ENCODE data around the gene RGMA. TPM values are rescaled to one million over a fixed set of nuclear protein-coding genes. Genes with fewer than 3 reads are reported as not detected.

RGMA gene
- polyA plus RNA-seq, 6 donors from 2014 or later: not detected

DNA sequence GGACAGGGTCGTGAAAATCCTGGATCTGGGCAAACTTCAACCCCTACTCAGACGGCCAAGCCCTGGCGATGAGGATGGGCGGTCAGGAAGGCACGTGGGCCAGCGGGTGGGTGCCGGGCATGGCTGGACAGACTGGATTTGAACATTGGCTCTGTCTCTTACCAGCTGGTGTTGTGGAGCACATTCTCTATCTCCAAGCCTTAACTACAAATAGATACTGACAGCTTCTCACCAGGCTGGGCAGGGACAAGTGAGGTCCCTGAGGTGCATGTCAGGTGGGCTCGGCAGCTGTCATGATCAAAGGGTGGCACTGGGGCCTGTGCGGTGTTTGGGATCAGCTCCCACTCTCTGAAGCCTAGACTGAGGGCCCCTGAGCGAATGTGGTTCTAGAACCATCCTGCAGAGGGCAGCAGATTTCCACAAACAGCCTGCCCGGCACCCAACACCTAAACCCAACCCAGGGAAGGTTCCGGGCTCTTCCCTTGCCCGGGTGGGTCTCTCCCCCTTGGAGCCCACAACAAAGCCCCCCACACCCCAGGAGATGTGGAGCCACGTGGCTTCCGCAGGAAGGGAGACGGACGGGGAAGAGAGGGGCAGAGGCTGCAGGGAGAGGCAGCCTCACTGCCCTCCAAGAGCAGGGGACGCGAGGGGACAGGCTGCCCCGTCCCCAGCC is 58.4 kb downstream of the RGMA start:
- peak; percentile 44 for DNase-seq
- Mint-ChIP-seq H3K27me3 (peaks cover 0 to 8% (median 5%) of the 10 kb centered on the region in 3 donors), H3K36me3 (peaks cover 0 to 1% of the 10 kb centered on the region in 2 donors), H3K9me3 (no peaks in the 10 kb centered on the region), H3K4me3 (no peak overlapping the region), H3K27ac (peak overlapping the region; percentile 43 to 91 (median 68)), H3K4me1 (peaks cover 22 to 27% (median 27%) of the 10 kb centered on the region in 3 donors)
- ATAC-seq (ENCODE audit: low read depth in 2 of 2): peak; percentile 79 to 86

DNA sequence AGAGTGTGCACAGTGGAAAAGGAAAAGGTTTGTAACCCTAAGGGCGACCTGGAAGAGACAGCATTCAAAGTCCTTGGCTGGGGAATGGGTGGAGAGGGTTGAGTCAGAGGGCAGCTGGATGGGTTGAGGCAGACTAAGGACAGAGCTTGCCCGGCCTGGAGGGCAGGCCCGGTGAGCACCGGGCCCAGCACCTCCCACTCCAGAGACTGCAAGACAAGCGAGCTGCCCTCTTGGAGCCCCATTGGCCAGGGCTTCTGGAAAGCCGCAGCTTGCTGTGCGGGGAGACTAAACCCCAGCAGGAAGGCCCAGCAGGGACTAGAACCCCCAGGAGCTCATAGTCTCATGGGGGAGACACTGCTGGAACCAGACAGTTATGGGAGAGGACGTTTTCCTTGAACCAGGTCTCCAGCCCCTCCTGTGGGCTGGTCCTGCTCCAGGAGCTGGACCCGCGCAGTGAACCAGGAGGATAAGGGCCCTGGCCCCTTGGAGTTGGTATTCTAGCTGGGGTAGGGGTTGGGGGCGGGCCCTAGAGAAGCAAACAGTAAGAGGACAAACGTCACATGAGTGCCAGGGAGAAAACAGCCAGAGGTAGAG is 59.1 kb downstream of the RGMA start:
- DNase-seq: no peak
- Mint-ChIP-seq H3K27me3 (peaks cover 0 to 2% (median 0%) of the 10 kb centered on the region in 3 donors), H3K4me3 (peak overlapping the region in 1 of 8 donors; percentile 41), H3K9me3 (no peaks in the 10 kb centered on the region), H3K36me3 (peaks cover 0 to 7% of the 10 kb centered on the region in 2 donors), H3K4me1 (peaks cover 24 to 28% (median 28%) of the 10 kb centered on the region in 3 donors), H3K27ac (peak overlapping the region in 4 of 6 donors; percentile 71 to 91 (median 76))
- ATAC-seq (ENCODE audit: low read depth in 2 of 2): no peak

DNA sequence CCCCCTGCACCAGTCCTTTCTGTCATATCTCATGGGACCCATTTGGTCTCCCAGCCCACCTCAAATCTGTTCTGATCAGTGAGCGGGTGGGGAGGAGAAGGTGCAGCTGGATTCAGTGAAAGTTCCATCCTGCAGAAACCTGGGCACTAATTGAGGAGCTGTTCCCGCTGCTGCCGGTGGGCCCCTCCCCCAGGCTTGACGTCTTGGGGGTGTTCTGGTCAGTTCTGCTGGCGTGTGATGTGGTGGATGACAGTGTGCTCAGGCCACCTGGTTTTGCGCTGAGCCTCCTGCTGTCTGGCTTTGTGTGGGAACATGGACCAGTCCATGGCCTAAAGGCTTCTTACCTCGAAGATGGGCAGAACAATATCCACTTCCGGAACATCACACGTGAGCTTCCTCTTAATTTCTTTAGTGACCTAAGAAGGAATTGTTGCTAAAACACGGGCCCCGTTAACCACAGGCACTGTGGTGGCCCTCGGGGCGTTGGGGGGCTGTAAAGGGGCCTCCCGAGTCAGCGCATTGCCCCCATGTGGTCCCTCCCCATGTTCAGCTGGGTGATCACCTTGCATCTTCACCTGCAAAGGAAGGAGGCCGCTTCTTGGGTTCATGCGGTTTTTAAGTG is 59.7 kb downstream of the RGMA start:
- peaks cover 3 to 13% of the 10 kb centered on the region in 2 donors for H3K36me3 Mint-ChIP-seq
- ATAC-seq (ENCODE audit: low read depth in 2 of 2): no peak
- H3K9me3 Mint-ChIP-seq: no peaks in the 10 kb centered on the region
- no peak overlapping the region for H3K4me3 Mint-ChIP-seq
- H3K27me3 Mint-ChIP-seq: no peaks in the 10 kb centered on the region
- peak overlapping the region in 3 of 6 donors; percentile 71 to 91 (median 72) for H3K27ac Mint-ChIP-seq
- H3K4me1 Mint-ChIP-seq: peaks cover 27 to 34% (median 33%) of the 10 kb centered on the region in 3 donors
- DNase-seq: no peak

DNA sequence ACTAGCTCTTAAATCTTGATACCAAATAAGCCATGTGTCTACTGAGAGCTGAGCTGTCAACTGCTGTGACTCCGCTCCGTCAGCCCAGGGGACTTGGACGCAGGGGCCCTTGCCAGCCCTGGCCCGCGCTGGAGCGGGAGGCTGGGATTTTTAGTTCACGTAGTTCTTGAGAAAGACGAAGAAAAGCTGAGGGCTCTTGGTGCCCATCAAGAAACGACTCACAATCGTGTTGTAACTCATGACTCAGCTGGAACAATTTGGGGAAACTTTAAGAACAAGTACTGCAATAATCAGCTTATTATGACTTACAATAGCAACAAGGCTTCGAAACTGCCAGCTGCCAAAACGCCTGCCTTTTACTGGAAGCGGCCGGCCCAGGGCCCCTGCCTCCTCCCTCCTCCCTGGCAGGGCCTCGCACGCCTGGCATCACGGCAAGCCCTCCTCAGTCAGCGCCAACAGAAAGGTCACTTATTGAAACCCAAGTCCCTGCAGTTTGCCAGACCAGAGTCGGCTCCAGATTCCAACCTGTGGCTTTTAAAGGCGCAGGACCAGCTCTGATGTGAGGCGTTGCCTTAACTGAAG is 60.3 kb downstream of the RGMA start:
- DNase-seq (no peak), ATAC-seq (ENCODE audit: low read depth in 2 of 2) (no peak)
- no peak overlapping the region for H3K4me3 Mint-ChIP-seq
- peak overlapping the region in 3 of 6 donors; percentile 4 to 72 (median 20) for H3K27ac Mint-ChIP-seq
- no peaks in the 10 kb centered on the region for H3K9me3 Mint-ChIP-seq
- peaks cover 6 to 19% of the 10 kb centered on the region in 2 donors for H3K36me3 Mint-ChIP-seq
- H3K27me3 Mint-ChIP-seq: no peaks in the 10 kb centered on the region
- peaks cover 27 to 38% (median 33%) of the 10 kb centered on the region in 3 donors for H3K4me1 Mint-ChIP-seq

DNA sequence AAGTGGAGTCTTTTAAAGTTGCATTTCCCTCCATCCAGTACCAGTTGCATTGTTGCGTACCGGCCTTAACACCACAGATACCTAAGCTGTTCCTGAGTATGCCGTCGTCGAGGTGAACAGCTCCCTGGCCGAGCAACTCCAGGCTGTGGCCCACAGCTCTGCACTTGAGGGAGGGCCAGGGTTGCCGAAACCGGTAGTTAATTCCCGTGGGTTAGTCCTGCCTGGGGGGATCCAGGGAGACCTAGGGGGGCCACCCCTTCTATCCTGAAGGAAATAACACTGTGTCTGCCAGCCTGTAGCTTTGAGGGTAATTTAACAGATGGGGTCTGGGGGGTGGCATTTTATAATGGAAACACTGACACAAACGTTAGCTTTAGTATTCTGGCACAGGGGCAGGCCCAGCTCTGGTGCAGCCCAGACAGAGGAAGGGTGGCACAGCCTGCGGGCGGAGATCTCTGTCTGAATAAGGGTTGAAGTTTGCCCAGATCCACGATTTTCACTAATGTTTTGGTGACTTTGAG is 60.8 kb downstream of the RGMA start:
- ATAC-seq (ENCODE audit: low read depth in 2 of 2): no peak
- Mint-ChIP-seq H3K27ac (peak overlapping the region in 4 of 6 donors; percentile 4 to 72 (median 46)), H3K4me1 (peaks cover 28 to 40% (median 35%) of the 10 kb centered on the region in 3 donors), H3K27me3 (no peaks in the 10 kb centered on the region), H3K4me3 (no peak overlapping the region), H3K9me3 (no peaks in the 10 kb centered on the region), H3K36me3 (peaks cover 10 to 25% of the 10 kb centered on the region in 2 donors)
- no peak for DNase-seq

DNA sequence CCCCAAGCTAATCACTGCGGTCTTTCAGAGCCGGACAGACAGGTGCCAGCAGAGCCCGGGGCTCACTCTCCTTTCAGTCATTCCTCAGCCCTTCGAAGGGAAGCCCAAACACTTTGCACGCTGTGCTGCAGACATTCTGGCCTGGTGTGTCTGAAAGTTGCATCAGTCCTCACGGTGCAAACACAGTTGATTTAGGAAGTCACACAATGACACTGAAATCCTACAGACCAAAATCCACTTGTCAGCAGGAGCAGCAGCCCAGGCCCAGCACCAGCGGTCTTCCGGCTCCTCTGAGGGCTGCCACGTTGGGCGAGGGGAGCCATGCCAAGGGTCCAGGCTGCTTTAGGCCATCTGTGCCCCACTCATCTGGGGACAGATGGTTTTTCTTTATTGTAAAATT is 61.6 kb downstream of the RGMA start:
- Mint-ChIP-seq H3K27ac (peak overlapping the region in 2 of 6 donors; percentile 15 to 80), H3K9me3 (no peaks in the 10 kb centered on the region), H3K4me3 (no peak overlapping the region), H3K36me3 (peaks cover 17 to 33% of the 10 kb centered on the region in 2 donors), H3K27me3 (no peaks in the 10 kb centered on the region), H3K4me1 (peaks cover 30 to 47% (median 43%) of the 10 kb centered on the region in 3 donors)
- ATAC-seq (ENCODE audit: low read depth in 2 of 2) (no peak), DNase-seq (no peak)

DNA sequence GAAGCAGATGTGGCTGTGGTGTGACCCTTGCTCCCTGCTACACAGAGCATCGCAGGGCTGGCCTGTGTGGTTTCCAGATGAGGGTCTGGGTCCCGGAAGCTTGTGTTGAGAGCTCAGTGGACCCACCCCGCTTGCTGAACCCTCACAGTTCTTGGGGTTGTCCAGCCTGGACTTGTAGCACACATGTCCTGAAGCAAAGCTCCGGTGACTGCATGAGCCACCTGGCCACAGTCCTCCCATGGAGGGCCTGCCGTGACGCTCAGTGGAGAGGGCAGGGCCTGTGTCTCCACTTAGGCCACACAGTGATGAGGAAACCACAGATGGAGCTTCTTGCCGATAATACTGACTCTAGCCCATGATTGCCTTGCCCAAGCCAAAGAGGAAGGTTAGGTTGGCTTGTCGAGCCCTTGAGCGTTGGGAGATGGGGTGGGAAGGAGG is 62.6 kb downstream of the RGMA start:
- Mint-ChIP-seq H3K27ac (peak overlapping the region in 5 of 6 donors; percentile 6 to 85 (median 76)), H3K36me3 (peaks cover 19 to 38% of the 10 kb centered on the region in 2 donors), H3K4me3 (peak overlapping the region in 1 of 8 donors; percentile 41), H3K27me3 (no peaks in the 10 kb centered on the region), H3K4me1 (peaks cover 29 to 53% (median 49%) of the 10 kb centered on the region in 3 donors), H3K9me3 (no peaks in the 10 kb centered on the region)
- DNase-seq (no peak), ATAC-seq (ENCODE audit: low read depth in 2 of 2) (no peak)

DNA sequence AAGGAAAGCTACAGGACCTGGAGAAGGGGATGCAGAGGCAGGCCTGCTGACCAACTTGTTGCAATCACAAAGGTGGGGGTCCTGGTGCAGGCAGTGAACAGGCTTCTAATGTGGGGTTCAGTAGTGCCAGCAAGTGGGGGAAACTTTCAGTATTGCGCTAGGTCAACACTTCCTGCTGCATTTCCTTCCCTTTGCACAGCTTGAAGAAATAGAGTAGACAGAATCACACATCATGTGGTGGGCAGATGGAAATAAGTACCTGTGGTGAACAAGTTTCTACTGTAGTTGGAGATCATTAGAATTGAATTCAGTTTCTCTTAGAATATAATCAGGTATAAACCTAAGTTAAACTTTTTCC is 63.4 kb downstream of the RGMA start:
- H3K4me3 Mint-ChIP-seq: no peak overlapping the region
- H3K9me3 Mint-ChIP-seq: no peaks in the 10 kb centered on the region
- DNase-seq (no peak), ATAC-seq (ENCODE audit: low read depth in 2 of 2) (peak in 1 of 2 donors; percentile 14)
- H3K27ac Mint-ChIP-seq: peak overlapping the region in 5 of 6 donors; percentile 80 to 90 (median 82)
- peaks cover 24 to 43% of the 10 kb centered on the region in 2 donors for H3K36me3 Mint-ChIP-seq
- H3K4me1 Mint-ChIP-seq: peaks cover 25 to 55% (median 49%) of the 10 kb centered on the region in 3 donors
- H3K27me3 Mint-ChIP-seq: no peaks in the 10 kb centered on the region

DNA sequence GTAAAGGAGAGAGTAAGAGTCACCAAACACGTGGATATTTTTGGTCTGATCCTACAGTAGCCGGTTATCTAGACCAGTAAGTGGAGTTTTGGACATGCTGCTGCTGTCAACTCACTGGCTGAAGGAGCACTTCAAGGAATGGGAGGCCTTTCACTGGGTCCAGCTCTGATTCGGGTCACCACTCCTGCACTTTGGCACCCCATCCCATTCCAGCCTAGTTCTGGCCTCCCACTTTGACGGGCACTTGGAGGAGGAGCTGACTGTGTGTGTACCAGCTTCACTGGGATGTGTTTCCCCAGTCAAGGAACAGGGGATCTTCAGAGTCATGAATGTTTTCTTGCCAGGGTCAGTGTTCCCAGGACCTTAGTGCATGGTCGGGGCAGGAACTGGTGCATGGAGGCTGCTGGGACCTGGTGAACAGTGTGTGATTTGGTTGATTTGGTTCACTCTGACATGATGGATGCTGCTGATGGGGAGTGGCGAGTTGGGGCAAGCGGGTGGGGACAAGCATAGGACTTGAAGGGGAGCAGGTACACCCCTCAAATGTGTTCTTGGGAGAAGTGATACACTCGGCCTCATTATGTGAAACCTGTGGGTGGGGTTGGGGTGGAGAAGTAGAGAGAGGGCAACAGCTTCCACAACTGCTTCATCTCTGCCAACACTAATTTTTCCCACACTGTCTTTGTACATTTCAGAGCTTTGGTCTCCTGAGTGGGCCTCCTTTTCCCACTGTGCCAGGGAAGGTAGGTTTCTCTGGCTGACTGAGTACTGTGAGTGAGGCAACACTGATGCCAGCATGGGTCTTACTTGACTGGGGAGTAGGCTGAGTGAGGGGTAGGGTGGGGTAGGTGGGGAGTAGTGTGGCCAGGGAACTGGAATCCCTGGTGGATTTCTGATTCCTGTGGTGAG is 64.0 kb downstream of the RGMA start:
- DNase-seq (no peak), ATAC-seq (ENCODE audit: low read depth in 2 of 2) (no peak)
- H3K27ac Mint-ChIP-seq: peak overlapping the region; percentile 80 to 94 (median 89)
- peaks cover 30 to 50% of the 10 kb centered on the region in 2 donors for H3K36me3 Mint-ChIP-seq
- no peaks in the 10 kb centered on the region for H3K27me3 Mint-ChIP-seq
- H3K4me3 Mint-ChIP-seq: no peak overlapping the region
- H3K4me1 Mint-ChIP-seq: peaks cover 24 to 51% (median 46%) of the 10 kb centered on the region in 3 donors
- H3K9me3 Mint-ChIP-seq: no peaks in the 10 kb centered on the region

DNA sequence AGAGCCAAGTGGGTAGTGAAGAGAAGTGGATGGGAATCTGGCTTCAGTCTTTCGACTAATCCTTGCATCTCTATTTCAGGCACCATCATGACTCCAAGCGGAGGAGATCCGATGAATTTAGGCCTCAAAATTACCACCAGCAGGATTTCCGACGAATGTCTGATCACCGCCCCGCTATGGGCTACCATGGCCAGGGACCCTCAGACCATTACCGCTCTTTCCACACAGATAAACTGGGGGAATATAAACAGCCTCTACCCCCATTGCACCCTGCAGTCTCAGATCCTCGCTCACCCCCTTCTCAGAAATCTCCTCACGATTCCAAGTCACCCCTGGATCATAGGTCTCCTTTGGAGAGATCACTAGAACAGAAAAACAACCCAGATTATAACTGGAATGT is 64.7 kb downstream of the RGMA start:
- Mint-ChIP-seq H3K27ac (peak overlapping the region in 3 of 6 donors; percentile 80 to 92 (median 88)), H3K4me1 (peaks cover 18 to 45% (median 42%) of the 10 kb centered on the region in 3 donors), H3K9me3 (no peaks in the 10 kb centered on the region), H3K27me3 (no peaks in the 10 kb centered on the region), H3K4me3 (no peak overlapping the region), H3K36me3 (peaks cover 32 to 56% of the 10 kb centered on the region in 2 donors)
- DNase-seq (no peak), ATAC-seq (ENCODE audit: low read depth in 2 of 2) (no peak)

DNA sequence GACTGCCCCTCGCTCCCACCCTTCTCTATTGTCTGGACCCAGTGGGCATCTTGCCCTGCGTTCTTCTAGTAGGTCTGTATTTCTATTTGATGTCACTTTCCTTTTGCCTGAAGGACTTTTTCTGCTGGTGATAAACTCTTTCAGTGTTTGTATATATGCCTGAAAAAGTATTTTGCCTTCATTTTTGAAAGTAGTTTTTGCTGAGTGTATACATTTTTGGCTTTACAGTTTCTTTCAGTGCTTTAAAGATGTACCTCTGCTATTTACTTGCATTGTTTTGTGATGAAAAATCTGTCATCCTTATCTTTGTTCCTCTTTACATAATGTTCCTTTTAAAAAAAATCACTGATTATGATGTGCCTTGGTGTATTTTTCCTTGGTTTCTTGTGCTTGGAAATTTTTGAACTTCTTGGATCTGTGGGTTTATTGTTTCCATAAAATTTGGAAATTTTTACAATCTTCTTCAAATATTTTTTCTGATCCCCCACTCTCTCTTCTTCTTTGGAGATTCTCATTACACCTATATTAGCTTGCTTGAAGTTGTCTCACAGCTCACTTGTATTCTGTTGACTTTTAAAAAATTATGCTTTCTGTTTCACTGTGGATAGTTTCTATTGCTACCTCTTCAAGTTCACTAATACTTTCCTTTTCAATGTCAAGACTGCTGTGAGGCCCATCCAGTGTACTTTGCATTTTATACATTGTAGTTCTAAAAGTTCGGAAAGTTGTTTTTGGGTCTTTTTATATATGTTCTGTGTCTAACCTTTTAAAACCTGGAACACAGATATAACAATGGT is 67.8 kb downstream of the RGMA start:
- Mint-ChIP-seq H3K27ac (peak overlapping the region in 4 of 6 donors; percentile 53 to 92 (median 78)), H3K4me1 (peaks cover 17 to 48% (median 39%) of the 10 kb centered on the region in 3 donors), H3K27me3 (no peaks in the 10 kb centered on the region), H3K4me3 (peak overlapping the region in 1 of 8 donors; percentile 2), H3K9me3 (no peaks in the 10 kb centered on the region), H3K36me3 (peaks cover 34 to 67% of the 10 kb centered on the region in 2 donors)
- no peak for DNase-seq
- ATAC-seq (ENCODE audit: low read depth in 2 of 2): peak in 1 of 2 donors; percentile 35

DNA sequence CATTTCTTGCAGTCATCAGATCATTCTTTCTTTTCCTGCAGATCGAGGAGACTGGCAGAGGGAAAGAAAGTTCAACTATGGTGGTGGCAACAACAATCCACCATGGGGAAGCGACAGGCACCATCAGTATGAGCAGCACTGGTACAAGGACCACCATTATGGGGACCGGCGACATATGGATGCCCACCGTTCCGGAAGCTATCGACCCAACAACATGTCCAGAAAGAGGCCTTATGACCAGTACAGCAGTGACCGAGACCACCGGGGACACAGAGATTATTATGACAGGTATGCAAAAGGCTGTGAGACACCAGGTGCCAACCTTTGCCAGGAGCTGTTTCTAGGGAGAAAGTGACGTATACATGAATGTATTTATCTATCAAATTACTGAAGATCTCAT is 69.0 kb downstream of the RGMA start:
- no peak overlapping the region for H3K4me3 Mint-ChIP-seq
- no peak for ATAC-seq (ENCODE audit: low read depth in 2 of 2)
- H3K9me3 Mint-ChIP-seq: no peaks in the 10 kb centered on the region
- H3K27me3 Mint-ChIP-seq: no peaks in the 10 kb centered on the region
- peaks cover 10 to 38% (median 30%) of the 10 kb centered on the region in 3 donors for H3K4me1 Mint-ChIP-seq
- peaks cover 44 to 72% of the 10 kb centered on the region in 2 donors for H3K36me3 Mint-ChIP-seq
- H3K27ac Mint-ChIP-seq: peak overlapping the region in 5 of 6 donors; percentile 32 to 82 (median 43)
- DNase-seq: no peak
